Right renal pelvis (tissue), 4 donors: Measurements from ENCODE around the gene PRPF19. TPM values are rescaled to one million over a fixed set of nuclear protein-coding genes. Genes with fewer than 3 reads are reported as not detected.

Experiments
- DNase-seq, 4 donors: peaks; one replicate each; pipeline ENCODE4 v3.0.0-alpha.2; 2013; ENCODE audit warnings: low read depth in 4 of 4, low spot score in 3 of 4, missing footprints in 1 of 4
- polyA plus RNA-seq, 4 donors: library from polyadenylated mRNA; unstranded; fragments of 120-200 nt; gene quantifications; one replicate each; pipeline ENCODE4 v1.2.1, GENCODE V29; 2013; ENCODE audit not compliant: insufficient read length in 4 of 4

The PRPF19 gene
- polyA plus RNA-seq = 100 to 1,000 TPM; 113 to 136 (median 124) TPM

- DNase-seq = peak; percentile 95 to 96 (median 96)
Observed at GRCh38 chr11:60906132-60906972, at the start of gene PRPF19. TSS of gene PRPF19 (minus strand) at chr11:60906585. CDS start at chr11:60906382, 203 bp downstream.

DNA sequence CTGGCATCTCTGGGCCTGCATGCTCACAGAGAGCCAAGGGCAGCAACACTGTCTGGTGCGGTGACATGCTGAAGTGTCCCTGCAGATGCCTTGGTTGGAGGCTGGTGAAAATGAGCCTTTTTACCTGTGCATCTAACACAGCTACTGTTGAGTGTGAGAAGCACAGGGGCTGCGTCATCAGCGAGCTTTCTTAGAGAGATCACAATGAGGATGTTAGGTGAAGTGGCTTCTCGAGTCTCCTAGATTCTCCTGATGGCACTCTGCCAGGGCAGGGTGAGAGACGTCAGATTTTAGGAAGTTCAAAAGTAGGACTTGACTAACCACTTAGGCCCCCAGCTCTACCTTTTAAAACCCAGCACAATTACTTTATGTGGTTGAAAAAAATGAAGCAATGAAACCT lies 49.2 kb upstream of the PRPF19 start:
- no peak for DNase-seq

- DNase-seq = no peak
Observed at GRCh38 chr11:60954421-60954820, 48.0 kb upstream of the PRPF19 start.

GRCh38 chr11:60953781-60954180 lies 47.4 kb upstream of the PRPF19 start:
- no peak for DNase-seq

GRCh38 chr11:60952742-60953170 lies 46.4 kb upstream of the PRPF19 start:
- DNase-seq = no peak

GRCh38 chr11:60951904-60952741 lies 45.7 kb upstream of the PRPF19 start, which contains the start of gene SLC15A3:
TSS of gene SLC15A3 (minus strand) at chr11:60952176. CDS start at chr11:60951551, 625 bp downstream.
- peak in 1 of 4 donors; percentile 24 for DNase-seq

GRCh38 chr11:60951606-60951903 lies 45.2 kb upstream of the PRPF19 start:
- DNase-seq = no peak

GRCh38 chr11:60950933-60951605 lies 44.7 kb upstream of the PRPF19 start:
- DNase-seq = no peak

DNA sequence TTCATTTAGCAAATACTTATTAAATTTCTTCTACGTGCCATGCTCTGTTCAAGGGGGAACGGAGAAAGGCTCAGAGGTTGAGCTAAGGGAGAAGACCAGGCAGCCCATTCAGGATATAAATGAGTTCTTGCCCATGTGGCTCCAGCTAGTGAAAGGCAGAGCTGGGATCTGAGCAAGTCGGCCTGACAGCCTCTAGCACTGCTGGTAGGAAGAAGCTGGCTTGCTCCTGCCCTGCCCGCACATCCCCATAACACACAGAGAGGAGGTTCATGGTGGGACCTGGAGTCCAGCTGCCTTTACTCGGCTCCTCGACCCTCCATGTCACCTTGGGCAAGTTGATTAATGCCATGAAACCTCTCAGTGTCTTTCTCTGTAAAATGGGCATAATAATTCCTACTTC lies 43.6 kb upstream of the PRPF19 start:
- DNase-seq = no peak

- no peak for DNase-seq
Observed at GRCh38 chr11:60948250-60948649, 41.9 kb upstream of the PRPF19 start.

- no peak for DNase-seq
Observed at GRCh38 chr11:60947700-60948099, 41.3 kb upstream of the PRPF19 start.

DNA sequence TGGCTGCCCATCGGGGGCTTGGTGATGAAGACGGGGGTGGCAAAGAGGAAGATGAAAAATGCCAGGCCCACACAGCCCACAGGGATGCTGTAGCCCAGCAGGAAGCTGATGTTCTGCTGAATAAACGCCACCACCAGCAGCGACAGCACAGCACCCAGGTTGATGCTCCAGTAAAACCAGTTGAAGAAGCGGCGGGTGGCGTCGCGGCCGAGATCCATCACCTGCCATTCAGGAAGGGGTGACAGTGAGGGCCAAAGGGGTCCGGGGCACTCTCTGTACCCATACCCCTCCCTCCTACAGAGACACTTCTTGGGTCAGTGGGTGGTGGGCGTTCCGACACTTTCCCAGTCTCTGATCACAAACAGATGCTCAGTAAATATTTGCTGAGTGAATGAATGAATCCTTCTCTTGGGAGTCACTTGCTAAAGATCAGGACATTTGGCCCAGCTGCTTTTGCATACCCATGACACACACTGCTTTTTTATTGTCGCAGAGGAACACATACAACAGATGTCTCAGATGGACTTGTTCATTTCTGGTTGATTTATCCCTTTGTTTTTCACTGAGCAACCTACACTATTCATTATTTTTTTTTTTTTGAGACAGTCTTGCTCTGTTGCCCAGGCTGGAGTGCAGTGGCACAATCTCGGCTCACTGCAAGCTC lies 40.3 kb upstream of the PRPF19 start:
- DNase-seq = no peak

- DNase-seq = no peak
Observed at GRCh38 chr11:60945295-60945667, 38.9 kb upstream of the PRPF19 start.

GRCh38 chr11:60944490-60945294 lies 38.3 kb upstream of the PRPF19 start:
- no peak for DNase-seq

DNA sequence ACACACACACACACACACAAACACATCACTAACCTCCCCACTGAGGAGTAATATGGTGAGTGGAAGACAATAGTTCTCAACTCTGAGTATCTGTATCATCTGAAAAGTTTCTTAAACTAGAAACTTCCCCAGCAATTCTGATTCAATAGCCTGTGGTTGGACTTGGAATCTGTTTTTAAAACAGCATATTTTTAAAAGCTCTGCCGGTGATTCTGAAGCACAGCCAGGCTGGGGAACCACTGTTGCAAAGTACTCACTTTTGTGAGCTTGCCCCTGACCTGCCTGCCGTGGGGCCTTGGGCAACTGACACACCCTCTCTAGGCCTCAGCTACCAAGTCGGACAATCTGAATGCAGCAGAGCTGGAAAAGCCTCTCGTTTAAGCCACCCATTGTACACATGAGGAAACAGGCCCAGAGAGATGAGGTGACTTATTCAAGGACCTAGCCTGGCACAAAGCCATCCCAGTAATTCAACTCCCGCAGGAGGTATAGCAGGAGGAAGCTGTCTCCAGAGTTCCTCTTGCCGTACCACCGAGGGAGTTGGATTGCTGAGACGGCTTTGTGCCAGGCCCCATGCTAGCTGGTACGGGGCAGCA lies 36.7 kb upstream of the PRPF19 start:
- no peak for DNase-seq

GRCh38 chr11:60942219-60942618 lies 35.8 kb upstream of the PRPF19 start:
- no peak for DNase-seq

- no peak for DNase-seq
Observed at GRCh38 chr11:60941371-60942119, 35.2 kb upstream of the PRPF19 start.

GRCh38 chr11:60939855-60940254 lies 33.5 kb upstream of the PRPF19 start:
- no peak for DNase-seq

DNA sequence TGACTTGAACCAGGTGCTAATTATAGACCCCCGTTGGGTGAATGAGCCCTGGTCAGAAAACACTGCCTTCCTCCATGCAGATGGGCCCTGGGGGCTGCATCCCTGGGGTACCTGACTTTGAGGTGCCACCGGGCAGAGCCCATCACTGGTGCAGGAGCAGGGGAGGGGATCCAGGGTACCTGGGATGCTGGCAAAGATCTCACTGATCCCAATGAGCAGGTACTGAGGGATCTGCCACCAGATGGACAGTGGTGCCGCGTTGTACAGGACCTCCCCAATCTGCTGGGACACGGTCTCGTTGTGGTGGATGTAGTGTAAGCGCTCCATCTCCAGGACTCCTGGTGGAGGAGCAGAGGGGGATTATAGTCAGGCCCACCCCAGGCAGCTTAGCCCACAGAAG lies 32.9 kb upstream of the PRPF19 start:
- no peak for DNase-seq
